ENCODE measurements around the gene IMMP2L.
"Not testable (repeated sequence)": the region's sequence is repeated elsewhere in the genome, so short reads cannot be mapped to it uniquely, and the experiment has no call there.

Gene IMMP2L

GRCh38 chr7:111501799-111502198, 60.5 kb downstream of the IMMP2L start:
- FAIRE-seq = not testable (repeated sequence)

- no peak for FAIRE-seq
Measured at GRCh38 chr7:111499027-111499426, 63.3 kb downstream of the IMMP2L start.

GRCh38 chr7:111498391-111499007, 63.8 kb downstream of the IMMP2L start:
- FAIRE-seq = no peak

- no peak for FAIRE-seq
Measured at GRCh38 chr7:111495173-111495810, 67.0 kb downstream of the IMMP2L start.

GRCh38 chr7:111492234-111492633, 70.1 kb downstream of the IMMP2L start:
- no peak for FAIRE-seq

GRCh38 chr7:111486472-111487142, 75.7 kb downstream of the IMMP2L start:
- peak; percentile 89 for FAIRE-seq

GRCh38 chr7:111485701-111486380, 76.5 kb downstream of the IMMP2L start:
- FAIRE-seq = no peak

- FAIRE-seq = no peak
Measured at GRCh38 chr7:111483078-111483477, 79.2 kb downstream of the IMMP2L start.

GRCh38 chr7:111477462-111478225, 84.6 kb downstream of the IMMP2L start:
- no peak for FAIRE-seq

GRCh38 chr7:111476586-111477293, 85.6 kb downstream of the IMMP2L start:
- no peak for FAIRE-seq

GRCh38 chr7:111475959-111476358, 86.3 kb downstream of the IMMP2L start:
- FAIRE-seq = no peak

GRCh38 chr7:111475419-111475748, 86.9 kb downstream of the IMMP2L start:
- FAIRE-seq = no peak

- FAIRE-seq = no peak
Measured at GRCh38 chr7:111474723-111475418, 87.4 kb downstream of the IMMP2L start.

- FAIRE-seq = no peak
Measured at GRCh38 chr7:111473449-111474198, 88.7 kb downstream of the IMMP2L start.

GRCh38 chr7:111470998-111471397, 91.3 kb downstream of the IMMP2L start:
- no peak for FAIRE-seq

- not testable (repeated sequence) for FAIRE-seq
Measured at GRCh38 chr7:111469894-111470293, 92.4 kb downstream of the IMMP2L start.

GRCh38 chr7:111465774-111466173, 96.5 kb downstream of the IMMP2L start:
- FAIRE-seq = not testable (repeated sequence)

GRCh38 chr7:111460695-111461094, 101.6 kb downstream of the IMMP2L start:
- no peak for FAIRE-seq

- no peak for FAIRE-seq
Measured at GRCh38 chr7:111459757-111460280, 102.5 kb downstream of the IMMP2L start.

- FAIRE-seq = no peak
Measured at GRCh38 chr7:111459065-111459756, 103.1 kb downstream of the IMMP2L start.

Measured in TTC549 (cell line).